IMR-90 (cell line): ENCODE results near the gene ARHGAP21. TPM values are rescaled to one million over a fixed set of nuclear protein-coding genes. Genes with fewer than 3 reads are reported as not detected.

Experiments used
- ATAC-seq: fragments of 200-7000 bp; cut with Tn5 transposase; 2 replicates; pipeline ENCODE4 v1.9.1; 2020; ENCODE audit warnings: low read depth, mild to moderate bottlenecking, moderate library complexity
- BruUV-seq: library from RNA; stranded (reverse); fragments of 400-500 nt; replicated peaks from 2 replicates; lab custom pipeline; 2021; lab: Mats Ljungman, UMichigan
- CTCF ChIA-PET: fragments of 300-600 bp; formaldehyde crosslinking; extraction: SDS; loops from one replicate; lab custom pipeline; 2021; ENCODE audit warnings: antibody characterized with exemption; lab: Yijun Ruan, JAX
- POLR2A ChIA-PET: fragments of 300-600 bp; sonication (Branson Sonifier 250); formaldehyde crosslinking; loops from one replicate; lab custom pipeline; 2022; ENCODE audit warnings: antibody characterized with exemption; ENCODE audit not compliant: unreplicated experiment; lab: Charles Lee
- DNase-seq: peaks from one replicate; pipeline ENCODE4 v3.0.0; 2013
- H2AFZ ChIP-seq: replicated peaks from 2 replicates; pipeline ENCODE3; 2013; ENCODE audit warnings: low read length, mild to moderate bottlenecking; ENCODE audit not compliant: poor library complexity
- H2AK5ac ChIP-seq: 2 replicates; pipeline ENCODE4 v1.6.1; 2013; ENCODE audit warnings: low read depth, low read length, inconsistent platforms
- H2AK9ac ChIP-seq: replicated peaks from 2 replicates; pipeline ENCODE3; 2013; ENCODE audit warnings: mild to moderate bottlenecking, low read depth, low read length, moderate library complexity; ENCODE audit not compliant: poor library complexity
- H2BK120ac ChIP-seq: 2 replicates; pipeline ENCODE4 v1.6.1; 2013; ENCODE audit warnings: low read depth, low read length, inconsistent platforms
- H2BK15ac ChIP-seq: 3 replicates; pipeline ENCODE4 v1.6.1; 2013; ENCODE audit warnings: low read depth, low read length, inconsistent platforms
- H2BK20ac ChIP-seq: 2 replicates; pipeline ENCODE4 v1.6.1; 2013; ENCODE audit warnings: low read depth, mild to moderate bottlenecking, inconsistent platforms, low read length, moderate library complexity
- H2BK5ac ChIP-seq: 2 replicates; pipeline ENCODE4 v1.6.1; 2013; ENCODE audit warnings: mild to moderate bottlenecking, low read depth, low read length, inconsistent platforms; ENCODE audit not compliant: poor library complexity, severe bottlenecking
- H3K14ac ChIP-seq: replicated peaks from 2 replicates; pipeline ENCODE4 v1.6.1; 2013; ENCODE audit warnings: low read depth, low read length, inconsistent platforms
- H3K18ac ChIP-seq: 2 replicates; pipeline ENCODE4 v1.6.1; 2013; ENCODE audit warnings: low read depth, low read length, control low read depth
- H3K23ac ChIP-seq: 2 replicates; pipeline ENCODE4 v1.6.1; 2013; ENCODE audit warnings: low read depth, low read length, inconsistent platforms
- H3K27ac ChIP-seq: 2 replicates; pipeline ENCODE4 v1.5.1; 2013; ENCODE audit warnings: mild to moderate bottlenecking, control low read depth, low read length; ENCODE audit not compliant: insufficient read depth
- H3K27me3 ChIP-seq: 2 replicates; pipeline ENCODE4 v1.6.1; 2013; ENCODE audit warnings: low read length; ENCODE audit not compliant: control insufficient read depth, insufficient read depth
- H3K36me3 ChIP-seq: 2 replicates; pipeline ENCODE4 v1.6.1; 2013; ENCODE audit warnings: low read length, mixed read lengths; ENCODE audit not compliant: control insufficient read depth, insufficient read depth
- H3K4ac ChIP-seq: 2 replicates; pipeline ENCODE4 v1.6.1; 2013; ENCODE audit warnings: low read depth, low read length, inconsistent platforms
- H3K4me1 ChIP-seq: 2 replicates; pipeline ENCODE4 v1.6.1; 2013; ENCODE audit warnings: low read length, mixed read lengths; ENCODE audit not compliant: control insufficient read depth, insufficient read depth
- H3K4me2 ChIP-seq: 2 replicates; pipeline ENCODE4 v1.6.1; 2013; ENCODE audit warnings: low read depth, mild to moderate bottlenecking, control low read depth, low read length, moderate library complexity
- H3K4me3 ChIP-seq: 2 replicates; pipeline ENCODE4 v1.5.1; 2013; ENCODE audit warnings: low read depth, mild to moderate bottlenecking, control low read depth, low read length, moderate library complexity; ENCODE audit not compliant: insufficient read depth
- H3K56ac ChIP-seq: 2 replicates; pipeline ENCODE4 v1.6.1; 2013; ENCODE audit warnings: low read length, inconsistent platforms; ENCODE audit not compliant: insufficient read depth; ENCODE audit errors: extremely low read depth
- H3K79me1 ChIP-seq, 2 experiments: 2 replicates each; pipeline ENCODE4 v1.6.1; 2013; ENCODE audit warnings: low read length in 2 of 2, inconsistent platforms in 1 of 2, low read depth in 1 of 2
- H3K9ac ChIP-seq: 2 replicates; pipeline ENCODE4 v1.6.1; 2013; ENCODE audit warnings: low read depth, low read length, control low read depth
- H3K9me1 ChIP-seq: 2 replicates; pipeline ENCODE4 v1.6.1; 2013; ENCODE audit warnings: low read length, inconsistent platforms; ENCODE audit not compliant: insufficient read depth
- H3K9me3 ChIP-seq: 2 replicates; pipeline ENCODE4 v1.6.1; 2013; ENCODE audit warnings: low read length; ENCODE audit not compliant: control insufficient read depth, insufficient read depth
- H4K20me1 ChIP-seq: 2 replicates; pipeline ENCODE4 v1.6.1; 2013; ENCODE audit warnings: low read length, inconsistent platforms; ENCODE audit not compliant: insufficient read depth
- H4K5ac ChIP-seq: 2 replicates; pipeline ENCODE4 v1.6.1; 2013; ENCODE audit warnings: mild to moderate bottlenecking, low read depth, low read length, control low read depth
- H4K8ac ChIP-seq, 2 experiments: 2 replicates each; pipeline ENCODE4 v1.6.1; 2013; ENCODE audit warnings: low read depth in 2 of 2, low read length in 2 of 2, control low read depth in 1 of 2, inconsistent platforms in 1 of 2
- H4K91ac ChIP-seq: 2 replicates; pipeline ENCODE4 v1.6.1; 2013; ENCODE audit warnings: low read depth, low read length, inconsistent platforms; ENCODE audit not compliant: insufficient read depth
- BHLHE40 ChIP-seq: fragments of 150-350 bp; IDR thresholded peaks from 2 replicates; pipeline ENCODE4 v1.6.1; 2016; ENCODE audit warnings: mild to moderate bottlenecking, low read depth, low read length
- CHD1 ChIP-seq: IDR thresholded peaks from 2 replicates; pipeline ENCODE4 v1.6.1; 2012; ENCODE audit warnings: low read depth, low read length, improper control_type of control experiment
- CTCF ChIP-seq: conservative IDR thresholded peaks from 2 replicates; pipeline ENCODE4 v1.5.1; 2012; ENCODE audit warnings: mild to moderate bottlenecking, low read depth, low read length, improper control_type of control experiment
- ELK1 ChIP-seq: fragments of 150-350 bp; IDR thresholded peaks from 2 replicates; pipeline ENCODE4 v1.6.1; 2016; ENCODE audit warnings: low read depth, mild to moderate bottlenecking, low read length, moderate library complexity, borderline replicate concordance
- FOS ChIP-seq: fragments of 150-350 bp; IDR thresholded peaks from 2 replicates; pipeline ENCODE4 v1.6.1; 2016; ENCODE audit warnings: low read depth, low read length
- MAFK ChIP-seq: IDR thresholded peaks from 2 replicates; pipeline ENCODE4 v1.6.1; 2012; ENCODE audit warnings: low read depth, low read length, improper control_type of control experiment
- MAZ ChIP-seq: IDR thresholded peaks from 2 replicates; pipeline ENCODE4 v1.6.1; 2012; ENCODE audit warnings: low read depth, mild to moderate bottlenecking, low read length, improper control_type of control experiment, moderate library complexity, borderline replicate concordance
- NFE2L2 ChIP-seq: fragments of 150-350 bp; IDR thresholded peaks from 2 replicates; pipeline ENCODE4 v1.6.1; 2016; ENCODE audit warnings: low read depth, mild to moderate bottlenecking, low read length
- RAD21 ChIP-seq: IDR thresholded peaks from 2 replicates; pipeline ENCODE4 v1.6.1; 2012; ENCODE audit warnings: low read length, improper control_type of control experiment
- RCOR1 ChIP-seq: IDR thresholded peaks from 2 replicates; pipeline ENCODE4 v1.6.1; 2012; ENCODE audit warnings: mild to moderate bottlenecking, low read length, improper control_type of control experiment; ENCODE audit not compliant: insufficient replicate concordance
- SMC3 ChIP-seq: fragments of 150-350 bp; IDR thresholded peaks from 2 replicates; pipeline ENCODE4 v1.6.1; 2016; ENCODE audit warnings: low read depth, mild to moderate bottlenecking, antibody characterized with exemption, low read length, moderate library complexity
- USF2 ChIP-seq: fragments of 150-350 bp; IDR thresholded peaks from 2 replicates; pipeline ENCODE4 v1.6.1; 2017; ENCODE audit warnings: mild to moderate bottlenecking, antibody characterized with exemption, low read length, low read depth
- WGBS, 2 experiments: methylation state at CpG; one replicate each; pipeline versions ENCODE4 v1.1.5 to v1.1.7; 2013; ENCODE audit warnings: missing lambda C conversion rate in 2 of 2; ENCODE audit not compliant: insufficient read length in 1 of 2; ENCODE audit errors: extremely low coverage in 2 of 2; 5-methylcytosine and 5-hydroxymethylcytosine counted together
- dilution Hi-C: fragments of 300-500 bp; cut with HindIII; formaldehyde crosslinking; loops from one replicate; pipeline ENCODE4 v1.14.3; 2018; ENCODE audit warnings: low sequenced_read_pairs; ENCODE audit not compliant: unreplicated experiment
- in situ Hi-C: fragments of 300-500 bp; cut with MboI; formaldehyde crosslinking; loops from 3 replicates; pipeline ENCODE4 v1.14.3; 2019; ENCODE audit warnings: low sequenced_read_pairs, inconsistent platforms, mixed read lengths
- intact Hi-C: fragments of 100-400 bp; cut with micrococcal nuclease; formaldehyde crosslinking; loops from 2 replicates; pipeline ENCODE4 v1.10.0; 2022
- polyA plus RNA-seq, 3 experiments: library from polyadenylated mRNA; depleted of rRNA; stranded (reverse); fragments of >200 nt; gene quantifications; 2 replicates each; pipeline ENCODE4 v1.2.3, GENCODE V29; 2012; ENCODE audit warnings: low replicate concordance in 1 of 3
- total RNA-seq: library from RNA; depleted of rRNA; stranded (reverse); fragments of >200 nt; gene quantifications from 2 replicates; pipeline ENCODE4 v1.2.3, GENCODE V29; 2012

The ARHGAP21 gene
- total and polyA plus RNA-seq, 2 of the 4 experiments (the other 2 are of a cell fraction), result 43.3 to 94.3 TPM

- no peak overlapping the region for H3K4me3 ChIP-seq
- H4K91ac ChIP-seq, result no peak overlapping the region
- no peak overlapping the region for H2BK15ac ChIP-seq
- H2AK9ac ChIP-seq, result no peak overlapping the region
- no peak overlapping the region for H3K27ac ChIP-seq
- H3K4ac ChIP-seq, result no peak overlapping the region
- H3K9ac ChIP-seq, result no peak overlapping the region
- no peak overlapping the region for H4K5ac ChIP-seq
- H4K8ac ChIP-seq, result no peak overlapping the region
- peaks cover 6% of the 10 kb centered on the region; the same call in 1 of the 2 replicates for H3K4me1 ChIP-seq
- 93% methylated on average over 2 of the region's 4 CpGs; no CpG with 5 or more reads in 1 of the 2 experiments for WGBS, 2 experiments
- H2BK120ac ChIP-seq, result no peak overlapping the region
- in situ Hi-C loops, result no loop called here
- H2AK5ac ChIP-seq, result no peak overlapping the region
- H3K18ac ChIP-seq, result no peak overlapping the region
- peaks cover 5% of the 10 kb centered on the region for H3K36me3 ChIP-seq
- CTCF ChIA-PET, result interaction anchor here (0.6 kb wide), 1 partner anchor 400 kb away, joined by 3 read pairs; no protein-coding TSS in a partner anchor
- H3K79me1 ChIP-seq, result peaks cover 18 to 50% of the 10 kb centered on the region in 2 experiments
- H3K4me2 ChIP-seq, result no peak overlapping the region
- H3K14ac ChIP-seq, result no peak overlapping the region
- TF ChIP-seq RAD21, result no peak
- TF ChIP-seq ELK1, result no peak
- no peak for TF ChIP-seq USF2
- TF ChIP-seq BHLHE40, result no peak
- TF ChIP-seq RCOR1, result no peak
- no peak for TF ChIP-seq SMC3
- TF ChIP-seq MAFK, result no peak
- TF ChIP-seq CTCF, result no peak
- TF ChIP-seq NFE2L2, result no peak
- no peak for TF ChIP-seq FOS
- no peak for TF ChIP-seq MAZ
- no peak for TF ChIP-seq CHD1
- DNase-seq, result no peak
- BruUV-seq, result no TSS peak
- peaks cover 16% of the 10 kb centered on the region for H3K9me1 ChIP-seq
- H3K27me3 ChIP-seq, result no peaks in the 10 kb centered on the region
- intact Hi-C loops, result no loop called here
- POLR2A ChIA-PET, result interaction anchor here (0.6 kb wide), 1 partner anchor 427 kb away, joined by 3 read pairs; no protein-coding TSS in a partner anchor
- H2AFZ ChIP-seq, result no peak overlapping the region
- H2BK20ac ChIP-seq, result no peak overlapping the region
- peaks cover 7% of the 10 kb centered on the region; the same call in 1 of the 2 replicates for H4K20me1 ChIP-seq
- no peak overlapping the region for H2BK5ac ChIP-seq
- no peak overlapping the region for H3K56ac ChIP-seq
- H3K23ac ChIP-seq, result no peak overlapping the region
- no peaks in the 10 kb centered on the region for H3K9me3 ChIP-seq
- no peak for ATAC-seq
- dilution Hi-C loops, result no loop called here
These were observed 72.9 kb downstream of the ARHGAP21 start for GRCh38 chr10:24650669-24651391.
